PC-3 (cell line): ENCODE data around the gene FARS2.

Experiments used
- CTCF ChIP-seq: fragments of 300-600 bp; sonication (generic); conservative IDR thresholded peaks from 2 replicates; pipeline ENCODE4 v1.5.1; 2017; ENCODE audit warnings: antibody characterized with exemption, low read depth, mild to moderate bottlenecking, low read length
- EZH2phosphoT487 ChIP-seq: fragments of 300-600 bp; sonication (generic); IDR thresholded peaks from 2 replicates; pipeline ENCODE4 v1.6.1; 2018; ENCODE audit warnings: mild to moderate bottlenecking, antibody characterized with exemption, low read length, borderline replicate concordance

GRCh38 chr6:5294392-5295211, 33.3 kb downstream of the FARS2 start:
- TF ChIP-seq CTCF (no peak), EZH2phosphoT487 (no peak)
